OCI-M2 (cell line): ENCODE results near the gene LMF2.
"Not testable (repeated sequence)": the region's sequence is repeated elsewhere in the genome, so short reads cannot be mapped to it uniquely, and the experiment has no call there.

Experiments used
- DNase-seq: peaks from one replicate; lab custom pipeline; 2025; ENCODE audit not compliant: unreplicated experiment; lab: John Stamatoyannopoulos, UW

Gene LMF2

DNA sequence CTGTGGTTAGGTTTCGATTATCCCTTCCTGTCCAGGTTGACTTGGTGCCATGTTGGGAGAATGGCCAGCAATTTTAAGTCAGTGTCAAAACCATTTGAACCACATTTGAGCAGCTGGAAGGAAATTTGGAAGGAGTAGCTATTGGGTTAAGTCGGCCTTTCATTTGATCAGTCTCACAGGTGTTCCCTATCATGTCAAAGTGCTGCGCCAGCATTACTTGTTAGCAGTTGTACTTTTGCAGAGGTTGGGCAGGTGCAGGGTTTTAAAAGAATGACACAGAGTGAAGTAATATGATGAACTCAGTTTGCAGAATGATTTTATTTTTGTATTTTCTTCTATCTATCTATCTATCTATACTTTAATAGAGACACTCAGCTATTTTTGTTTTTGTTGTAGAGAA lies 28.7 kb upstream of the LMF2 start:
- DNase-seq, result no peak

DNA sequence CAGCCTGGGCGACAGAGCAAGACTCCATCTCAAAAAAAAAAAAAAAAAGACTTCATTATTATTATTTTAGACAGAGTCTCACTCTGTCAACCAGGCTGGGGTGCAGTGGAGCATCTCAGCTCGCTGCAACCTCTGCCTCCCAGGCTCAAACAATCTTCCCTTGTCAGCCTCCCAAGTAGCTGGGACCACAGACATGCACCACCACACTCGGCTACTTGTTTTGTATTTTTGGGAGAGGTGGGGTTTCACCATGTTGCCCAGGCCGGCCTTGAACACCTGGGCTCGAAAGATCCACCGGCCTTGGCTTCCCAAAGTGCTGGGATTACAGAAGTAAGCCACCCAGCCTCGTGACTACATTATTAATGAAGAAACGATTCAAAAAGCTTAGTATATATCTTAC lies 27.6 kb upstream of the LMF2 start:
- no peak for DNase-seq

- DNase-seq, result not testable (repeated sequence)
These were observed 26.6 kb upstream of the LMF2 start for GRCh38 chr22:50533856-50534711.

GRCh38 chr22:50532824-50533796 lies 25.6 kb upstream of the LMF2 start:
- no peak for DNase-seq

DNA sequence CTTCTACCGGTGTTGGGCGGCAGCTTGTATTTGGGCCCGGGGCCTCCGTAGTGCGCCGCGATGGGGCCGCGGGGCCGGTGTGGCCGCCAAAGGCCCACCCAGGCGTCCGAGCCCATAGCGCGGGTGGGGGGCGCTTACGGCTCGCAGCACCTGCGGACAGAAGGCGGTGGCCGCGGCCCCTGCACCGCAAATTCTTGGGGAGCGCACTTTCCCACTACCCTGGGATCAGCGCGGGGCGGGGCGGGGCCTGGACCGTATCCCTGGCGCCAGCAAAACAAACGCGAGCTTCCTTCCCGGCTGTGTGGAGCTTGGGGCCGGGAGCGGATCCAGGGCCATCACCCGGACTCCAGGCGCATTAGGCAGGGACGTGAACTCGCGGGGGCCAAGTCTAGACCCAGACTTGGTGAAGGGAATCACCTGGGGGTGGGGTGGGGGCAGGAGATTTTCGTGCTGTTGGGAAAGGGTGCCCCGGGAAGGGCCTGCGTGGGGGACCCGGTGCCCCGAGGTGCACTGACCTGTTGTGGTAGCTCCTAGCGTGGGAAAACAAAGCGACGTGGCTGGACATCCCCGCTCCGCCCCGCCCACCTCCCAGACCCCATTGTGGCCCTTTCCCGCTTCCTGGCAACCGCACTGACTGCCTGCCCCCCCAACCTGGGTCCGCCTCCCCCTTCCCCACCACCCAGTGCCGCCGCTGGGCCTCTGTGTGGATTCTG lies 24.6 kb upstream of the LMF2 start:
- no peak for DNase-seq

DNA sequence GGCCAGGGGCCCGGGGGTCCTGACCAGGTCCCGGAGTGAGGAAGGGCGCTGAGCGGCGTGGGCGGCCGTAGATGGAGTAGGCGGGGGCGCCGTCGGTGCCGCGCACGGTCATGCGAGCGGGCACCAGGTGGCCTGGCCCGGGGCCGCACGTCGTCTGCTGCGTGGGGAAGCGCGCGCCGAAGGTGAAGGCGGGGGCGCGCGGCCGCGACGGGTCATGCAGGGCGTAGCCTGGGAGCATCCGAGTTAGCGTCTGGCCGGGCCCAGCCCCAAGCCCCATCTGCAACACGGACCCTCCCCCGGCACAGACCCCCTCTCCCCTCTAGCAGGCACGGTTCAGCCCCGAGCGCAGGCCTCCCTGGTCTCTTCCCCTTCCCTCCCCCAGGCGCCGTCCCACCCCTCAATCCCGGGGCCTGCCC lies 24.1 kb upstream of the LMF2 start:
- DNase-seq, result no peak

DNA sequence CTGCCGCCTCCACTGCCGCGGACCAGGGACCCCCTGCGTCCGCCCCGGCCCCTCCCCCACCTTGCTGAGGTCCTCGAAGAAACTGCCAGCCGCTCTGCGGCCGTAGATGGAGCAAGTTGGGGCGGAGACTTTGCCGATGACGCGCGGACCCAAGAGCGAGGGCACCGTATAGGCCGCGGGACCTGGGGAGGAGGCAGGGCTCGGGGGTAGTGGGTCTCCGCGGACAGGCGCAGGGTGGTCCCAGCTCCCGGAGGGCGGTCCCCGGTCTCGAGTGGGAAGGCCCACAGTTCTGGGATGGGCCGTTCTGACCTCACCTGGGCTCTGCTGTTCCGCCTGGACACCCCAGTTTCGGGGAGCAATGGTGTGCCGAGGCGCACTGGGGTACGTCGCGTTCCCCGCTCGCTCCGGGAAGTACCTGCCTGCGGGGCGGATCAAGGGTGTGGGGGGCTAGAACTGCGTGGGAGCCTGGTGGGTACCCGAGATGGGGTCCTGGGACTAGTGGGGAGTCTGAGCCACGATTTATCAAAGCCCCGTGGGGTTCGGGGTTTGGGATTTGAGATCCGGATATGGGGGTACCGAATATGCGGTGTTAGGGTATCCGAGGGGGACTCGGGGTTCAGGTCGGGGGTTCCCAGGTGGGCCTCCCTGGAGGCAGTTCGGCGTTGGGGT lies 23.5 kb upstream of the LMF2 start:
- DNase-seq, result no peak

DNA sequence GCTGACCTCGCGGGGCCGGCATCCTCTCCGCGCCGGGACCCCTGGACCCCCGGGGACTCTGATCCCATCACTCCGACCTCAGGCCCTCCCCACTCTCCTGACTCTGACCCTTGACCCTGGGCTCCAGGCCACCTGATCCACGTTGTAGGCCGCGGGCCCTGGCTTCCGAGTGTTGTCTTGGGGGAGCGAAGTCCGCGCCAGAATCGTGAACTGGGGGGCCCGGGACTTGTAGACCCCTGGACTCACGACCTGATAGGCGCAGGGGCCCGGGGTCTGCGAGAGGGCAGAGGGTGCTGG lies 23.0 kb upstream of the LMF2 start:
- no peak for DNase-seq

- DNase-seq, result no peak
These were observed 22.5 kb upstream of the LMF2 start, which contains the start of gene TYMP for GRCh38 chr22:50529897-50530579. TSS of gene TYMP (minus strand) at chr22:50530012. CDS start at chr22:50529709, 303 bp downstream.

- no peak for DNase-seq
These were observed 22.0 kb upstream of the LMF2 start for GRCh38 chr22:50529416-50529896.

DNA sequence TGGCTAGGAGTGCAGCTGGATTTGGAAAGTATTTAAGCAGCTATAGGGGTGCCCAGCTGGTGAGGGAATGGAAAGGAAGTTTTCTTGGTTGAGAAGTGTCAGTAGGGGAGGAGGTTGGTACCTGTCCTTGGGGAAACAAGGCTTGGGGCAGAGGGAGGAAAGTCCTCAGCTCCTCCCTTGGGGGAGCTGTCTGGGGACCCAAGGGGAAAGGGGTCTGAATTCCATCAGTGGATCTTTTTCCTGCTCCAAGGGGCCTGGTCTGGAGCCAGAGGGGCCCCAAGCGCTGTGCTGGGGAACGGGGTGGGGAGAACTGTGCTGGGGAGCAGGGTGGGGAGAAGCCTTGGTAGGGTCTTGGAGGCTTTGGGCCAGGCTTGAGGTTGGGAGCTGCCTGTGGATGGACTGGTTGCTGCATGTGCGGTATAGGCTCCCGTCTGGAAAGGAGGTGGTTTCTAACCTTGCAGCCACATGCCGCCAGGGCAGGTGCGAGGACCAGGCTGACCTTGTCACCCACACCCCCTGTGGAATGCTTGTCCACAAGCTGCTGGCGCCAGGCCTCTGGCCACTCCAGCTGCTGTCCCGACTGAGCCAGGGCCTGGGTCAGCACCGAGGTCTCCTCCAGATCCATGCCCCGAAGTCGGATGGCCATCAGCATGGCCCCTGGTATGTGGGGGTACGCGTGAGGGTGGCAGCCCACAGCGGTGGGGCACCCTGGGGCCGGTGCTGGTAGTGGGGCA lies 21.3 kb upstream of the LMF2 start:
- no peak for DNase-seq

- DNase-seq, result no peak
These were observed 20.6 kb upstream of the LMF2 start for GRCh38 chr22:50527921-50528681.

GRCh38 chr22:50526834-50527801 lies 19.6 kb upstream of the LMF2 start:
- no peak for DNase-seq

GRCh38 chr22:50526108-50526833 lies 18.8 kb upstream of the LMF2 start:
- no peak for DNase-seq

- no peak for DNase-seq
These were observed 18.3 kb upstream of the LMF2 start for GRCh38 chr22:50525858-50526107.

DNA sequence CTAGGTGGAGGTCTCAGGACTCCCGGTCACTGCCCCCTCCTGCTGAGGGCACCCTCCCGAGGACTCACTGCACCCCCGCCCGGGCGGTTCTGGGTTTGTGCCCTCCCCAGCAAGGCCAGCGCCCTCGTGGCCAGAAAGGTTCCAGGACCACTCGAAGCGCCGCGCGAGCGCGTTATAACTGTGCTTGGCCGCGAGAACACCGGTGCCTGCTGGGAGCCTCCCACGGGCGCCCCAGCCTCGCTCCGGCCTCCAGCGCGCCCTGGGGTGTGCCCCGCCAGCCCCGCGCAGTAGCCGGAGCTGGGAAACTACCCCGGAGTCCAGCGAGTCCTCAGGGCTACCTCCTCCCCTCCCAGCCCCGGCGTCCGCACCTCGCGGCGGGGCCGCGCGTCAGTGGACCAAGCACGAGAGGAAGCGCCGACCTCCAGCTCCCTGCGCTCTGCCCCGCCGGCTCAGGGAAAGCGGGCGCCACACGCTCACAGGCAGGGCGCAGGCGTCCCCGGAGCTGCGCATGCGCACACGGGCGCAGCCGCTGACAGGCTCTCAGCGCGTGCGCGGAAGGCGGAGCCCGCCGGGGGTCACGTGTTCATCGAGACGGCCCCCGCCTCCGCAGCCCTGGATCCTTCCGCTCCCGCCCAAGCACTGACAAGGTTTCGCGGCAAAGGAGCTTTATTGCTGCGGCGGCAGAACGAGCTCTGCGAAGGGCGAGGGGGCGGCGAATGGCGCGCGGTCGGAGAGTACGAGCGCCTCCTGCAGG lies 17.8 kb upstream of the LMF2 start, which contains the start of gene SCO2:
SCO2 (minus strand) TSS at position 495 of the 754 bp plus-strand sequence. CDS start 1,187 bp downstream, outside the sequence.
- DNase-seq, result peak; percentile 37
